Loucy (cell line): ENCODE measurements around the gene NAXD.

Source experiments
- H2AFZ ChIP-seq: fragments of 200-600 bp; sonication (generic); 2 replicates; pipeline ENCODE4 v1.6.0; 2016; ENCODE audit warnings: antibody characterized with exemption, mild to moderate bottlenecking, low read length, moderate library complexity
- H3F3A ChIP-seq: fragments of 200-600 bp; 2 replicates; pipeline ENCODE4 v1.6.0; 2016; ENCODE audit warnings: antibody characterized with exemption, low read depth, mild to moderate bottlenecking
- H3K27me3 ChIP-seq: fragments of 200-600 bp; sonication (generic); 2 replicates; pipeline ENCODE4 v1.6.1; 2014; ENCODE audit warnings: low read length, mild to moderate bottlenecking; ENCODE audit not compliant: insufficient read depth, poor library complexity, severe bottlenecking
- H3K36me3 ChIP-seq: fragments of 200-600 bp; sonication (generic); 2 replicates; pipeline ENCODE4 v1.6.1; 2016; ENCODE audit warnings: low read length; ENCODE audit not compliant: insufficient read depth
- H3K4me1 ChIP-seq: fragments of 200-600 bp; sonication (generic); 2 replicates; pipeline ENCODE4 v1.5.1; 2014; ENCODE audit warnings: low read length, mild to moderate bottlenecking; ENCODE audit not compliant: insufficient read depth, poor library complexity, severe bottlenecking
- H3K4me2 ChIP-seq: fragments of 200-600 bp; sonication (generic); 2 replicates; pipeline ENCODE4 v1.6.0; 2014; ENCODE audit warnings: antibody characterized with exemption, low read length, low read depth, mild to moderate bottlenecking; ENCODE audit not compliant: poor library complexity, severe bottlenecking
- H3K4me3 ChIP-seq: fragments of 200-600 bp; sonication (generic); 2 replicates; pipeline ENCODE4 v1.5.1; 2014; ENCODE audit warnings: low read length, mild to moderate bottlenecking, mixed read lengths; ENCODE audit not compliant: poor library complexity, severe bottlenecking
- H3K79me2 ChIP-seq: fragments of 200-600 bp; sonication (generic); 2 replicates; pipeline ENCODE4 v1.6.1; 2014; ENCODE audit warnings: low read length; ENCODE audit not compliant: insufficient read depth
- H3K9ac ChIP-seq: fragments of 200-600 bp; sonication (generic); 2 replicates; pipeline ENCODE4 v1.6.0; 2014; ENCODE audit warnings: mild to moderate bottlenecking, low read depth, low read length, moderate library complexity; ENCODE audit not compliant: poor library complexity, severe bottlenecking
- H3K9me2 ChIP-seq: fragments of 200-600 bp; sonication (generic); replicated peaks from 2 replicates; pipeline ENCODE4 v1.6.1; 2016; ENCODE audit warnings: low read depth, low read length, mixed read lengths
- H3K9me3 ChIP-seq: fragments of 200-600 bp; sonication (generic); 2 replicates; pipeline ENCODE4 v1.6.1; 2014; ENCODE audit warnings: mild to moderate bottlenecking, antibody characterized with exemption, low read length, low read depth; ENCODE audit not compliant: insufficient read depth
- H4K20me1 ChIP-seq: fragments of 200-600 bp; sonication (generic); 2 replicates; pipeline ENCODE4 v1.6.0; 2014; ENCODE audit warnings: antibody characterized with exemption, low read length, mild to moderate bottlenecking; ENCODE audit not compliant: insufficient read depth, poor library complexity, severe bottlenecking
- EZH2phosphoT487 ChIP-seq: fragments of 200-600 bp; IDR thresholded peaks from 2 replicates; pipeline ENCODE4 v1.6.1; 2018; ENCODE audit warnings: antibody characterized with exemption, mild to moderate bottlenecking, moderate library complexity, borderline replicate concordance
- TF ChIP-seq, protein P1 (sequence below): fragments of 200-600 bp; sonication (generic); conservative IDR thresholded peaks from 2 replicates; pipeline ENCODE4 v1.5.1; 2014; ENCODE audit warnings: mild to moderate bottlenecking, antibody characterized with exemption, low read length

Gene NAXD

DNA sequence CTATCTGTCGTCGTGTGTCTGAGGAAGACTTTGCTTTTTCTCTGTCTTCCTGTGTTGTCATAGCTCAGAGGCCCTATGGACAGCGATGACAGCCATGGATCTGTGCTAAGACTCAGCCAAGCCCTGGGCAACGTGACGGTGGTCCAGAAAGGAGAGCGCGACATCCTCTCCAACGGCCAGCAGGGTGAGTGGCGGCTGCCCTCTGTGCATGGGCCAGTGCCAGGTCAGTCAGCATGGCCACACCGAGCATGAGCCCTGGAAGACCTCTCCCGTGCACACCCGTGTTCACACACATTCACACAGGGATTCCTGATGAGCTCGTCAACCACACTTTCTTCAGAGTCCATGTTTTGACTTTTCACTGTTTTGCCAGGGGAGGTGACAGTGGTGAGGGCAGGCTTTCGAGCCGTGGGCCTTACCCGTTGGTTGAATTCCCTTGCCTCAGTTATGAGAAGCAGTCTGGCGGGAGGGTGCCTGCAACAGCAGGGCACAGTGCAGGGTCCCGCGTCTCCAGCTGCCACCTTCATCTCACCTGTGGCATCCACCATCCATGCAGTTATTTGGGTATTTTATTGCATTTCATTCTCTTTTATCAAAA is 20.2 kb downstream of the NAXD start:
- peaks cover 64% of the 10 kb centered on the region; the same call in 1 of the 2 replicates for H3K36me3 ChIP-seq

DNA sequence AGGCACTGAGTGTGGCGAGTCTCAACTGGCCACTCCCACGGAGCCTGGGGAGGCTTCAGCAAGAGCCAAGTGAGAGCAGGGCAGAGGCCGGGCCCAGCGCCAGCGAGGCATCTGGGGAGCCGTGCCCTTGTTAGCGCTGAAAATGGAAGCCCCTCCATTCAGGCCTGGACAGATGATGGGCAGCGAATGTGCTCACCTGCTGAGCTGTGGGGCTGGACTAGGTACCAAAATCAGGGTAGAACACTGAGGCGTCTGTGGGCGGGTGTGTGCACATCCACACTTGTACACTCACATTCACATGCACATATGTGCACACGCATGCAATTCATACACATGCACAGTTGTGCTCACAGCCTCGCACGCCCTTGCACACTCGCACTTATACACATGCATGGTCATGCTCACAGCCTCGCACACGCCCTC is 20.7 kb downstream of the NAXD start:
- H3K27me3 ChIP-seq: no peaks in the 10 kb centered on the region
- H3K9me3 ChIP-seq: no peaks in the 10 kb centered on the region
- no peaks in the 10 kb centered on the region for H3F3A ChIP-seq
- H3K9ac ChIP-seq: no peak overlapping the region
- H2AFZ ChIP-seq: no peak overlapping the region
- TF ChIP-seq, protein P1, sequence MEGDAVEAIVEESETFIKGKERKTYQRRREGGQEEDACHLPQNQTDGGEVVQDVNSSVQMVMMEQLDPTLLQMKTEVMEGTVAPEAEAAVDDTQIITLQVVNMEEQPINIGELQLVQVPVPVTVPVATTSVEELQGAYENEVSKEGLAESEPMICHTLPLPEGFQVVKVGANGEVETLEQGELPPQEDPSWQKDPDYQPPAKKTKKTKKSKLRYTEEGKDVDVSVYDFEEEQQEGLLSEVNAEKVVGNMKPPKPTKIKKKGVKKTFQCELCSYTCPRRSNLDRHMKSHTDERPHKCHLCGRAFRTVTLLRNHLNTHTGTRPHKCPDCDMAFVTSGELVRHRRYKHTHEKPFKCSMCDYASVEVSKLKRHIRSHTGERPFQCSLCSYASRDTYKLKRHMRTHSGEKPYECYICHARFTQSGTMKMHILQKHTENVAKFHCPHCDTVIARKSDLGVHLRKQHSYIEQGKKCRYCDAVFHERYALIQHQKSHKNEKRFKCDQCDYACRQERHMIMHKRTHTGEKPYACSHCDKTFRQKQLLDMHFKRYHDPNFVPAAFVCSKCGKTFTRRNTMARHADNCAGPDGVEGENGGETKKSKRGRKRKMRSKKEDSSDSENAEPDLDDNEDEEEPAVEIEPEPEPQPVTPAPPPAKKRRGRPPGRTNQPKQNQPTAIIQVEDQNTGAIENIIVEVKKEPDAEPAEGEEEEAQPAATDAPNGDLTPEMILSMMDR: no peak
- no peak for TF ChIP-seq EZH2phosphoT487
- no peaks in the 10 kb centered on the region for H4K20me1 ChIP-seq
- no peaks in the 10 kb centered on the region for H3K4me1 ChIP-seq
- H3K4me2 ChIP-seq: no peak overlapping the region
- no peaks in the 10 kb centered on the region; the same call in 1 of the 2 replicates for H3K79me2 ChIP-seq
- H3K36me3 ChIP-seq: peaks cover 69% of the 10 kb centered on the region; the same call in 1 of the 2 replicates
- no peak overlapping the region for H3K4me3 ChIP-seq
- no peaks in the 10 kb centered on the region for H3K9me2 ChIP-seq

More for the DNA sequence above, 20.2 kb downstream of the NAXD start:
- Histone ChIP-seq H3K9me2 (no peaks in the 10 kb centered on the region), H3K9me3 (no peaks in the 10 kb centered on the region), H3K4me3 (no peak overlapping the region), H3K9ac (no peak overlapping the region), H4K20me1 (no peaks in the 10 kb centered on the region), H3K4me2 (no peak overlapping the region), H3K4me1 (no peaks in the 10 kb centered on the region), H3K27me3 (no peaks in the 10 kb centered on the region), H3F3A (no peaks in the 10 kb centered on the region), H3K79me2 (no peaks in the 10 kb centered on the region; the same call in 1 of the 2 replicates), H2AFZ (no peak overlapping the region)
- no peak for TF ChIP-seq EZH2phosphoT487
- TF ChIP-seq, protein P1: no peak

DNA sequence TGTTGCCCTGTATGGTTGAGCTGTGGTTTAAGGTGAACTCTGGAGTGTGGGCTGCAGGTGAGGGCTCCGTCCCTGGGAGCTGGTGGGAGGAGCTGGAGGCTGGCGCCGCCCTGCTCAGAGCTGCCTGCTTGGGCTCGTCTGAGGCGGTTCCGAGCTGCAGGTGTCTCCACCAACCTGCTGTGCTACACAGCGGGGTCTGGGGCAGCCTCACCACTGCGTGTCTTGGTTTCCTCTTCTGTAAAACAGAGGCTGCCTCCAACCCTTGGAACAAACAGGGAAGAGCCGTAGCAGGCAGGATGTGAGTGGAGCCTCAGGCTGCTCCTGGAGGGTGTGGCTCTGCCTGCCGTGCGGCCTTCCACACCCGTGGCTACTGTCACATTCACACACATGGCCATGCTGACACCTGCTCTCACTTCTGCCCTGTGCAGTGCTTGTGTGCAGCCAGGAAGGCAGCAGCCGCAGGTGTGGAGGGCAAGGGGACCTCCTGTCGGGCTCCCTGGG is 21.4 kb downstream of the NAXD start:
- no peaks in the 10 kb centered on the region for H3K4me1 ChIP-seq
- no peaks in the 10 kb centered on the region for H3K9me2 ChIP-seq
- no peaks in the 10 kb centered on the region; the same call in 1 of the 2 replicates for H3K79me2 ChIP-seq
- H3K36me3 ChIP-seq: peaks cover 76% of the 10 kb centered on the region; the same call in 1 of the 2 replicates
- no peak overlapping the region for H3K4me3 ChIP-seq
- H3K4me2 ChIP-seq: no peak overlapping the region
- TF ChIP-seq, protein P1: no peak
- no peak for TF ChIP-seq EZH2phosphoT487
- H4K20me1 ChIP-seq: no peaks in the 10 kb centered on the region
- H3K9ac ChIP-seq: no peak overlapping the region
- no peaks in the 10 kb centered on the region for H3K27me3 ChIP-seq
- H3K9me3 ChIP-seq: no peaks in the 10 kb centered on the region
- no peaks in the 10 kb centered on the region for H3F3A ChIP-seq
- H2AFZ ChIP-seq: no peak overlapping the region
